Measurements from ENCODE around the gene P2RY2.
"Not testable (repeated sequence)": the region's sequence is repeated elsewhere in the genome, so short reads cannot be mapped to it uniquely, and the experiment has no call there.

The P2RY2 gene

DNA sequence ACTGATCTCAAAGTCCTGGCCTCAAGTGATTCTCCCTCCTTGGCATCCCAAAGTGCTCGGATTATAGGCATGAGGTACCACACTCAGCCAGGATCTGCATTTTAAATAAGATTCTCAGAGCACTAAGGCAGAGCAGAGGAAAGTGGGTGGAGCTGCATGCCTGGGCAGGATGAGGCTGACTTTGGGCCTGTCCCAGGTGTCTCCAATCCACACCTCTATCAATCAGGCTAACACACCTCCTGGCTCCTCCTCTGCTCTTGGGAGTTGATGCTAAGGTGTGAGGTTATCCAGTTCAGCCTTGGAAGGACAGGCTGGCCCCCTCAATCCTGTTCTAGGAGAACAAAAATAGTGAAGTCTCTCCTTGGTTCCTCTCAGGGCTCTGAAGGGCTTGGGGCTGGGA lies 30.2 kb upstream of the P2RY2 start:
- in situ Hi-C loops (cut with HindIII; ENCODE audit: low sequenced_read_pairs): no loop called here

DNA sequence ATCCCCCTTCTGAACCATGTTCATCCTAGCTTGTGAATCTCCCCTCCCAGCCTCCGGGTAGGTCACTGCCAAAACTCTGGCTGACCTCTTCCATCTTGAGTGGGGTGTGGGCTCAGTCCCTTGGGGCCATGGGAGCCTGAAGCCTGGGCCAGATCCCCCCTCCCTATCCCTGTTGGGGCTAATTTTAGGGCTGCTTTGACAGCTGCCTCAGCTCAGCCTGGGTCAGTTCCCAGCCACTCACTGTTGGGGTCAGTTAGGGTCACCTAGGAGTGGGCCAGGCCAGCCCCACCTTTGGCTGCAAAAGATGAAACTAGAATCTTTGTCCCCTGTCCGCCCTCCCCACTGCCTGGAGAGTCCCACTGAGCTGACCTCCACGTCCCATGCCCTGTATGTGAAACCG lies 29.8 kb upstream of the P2RY2 start:
- in situ Hi-C loops (cut with HindIII; ENCODE audit: low sequenced_read_pairs): no loop called here

DNA sequence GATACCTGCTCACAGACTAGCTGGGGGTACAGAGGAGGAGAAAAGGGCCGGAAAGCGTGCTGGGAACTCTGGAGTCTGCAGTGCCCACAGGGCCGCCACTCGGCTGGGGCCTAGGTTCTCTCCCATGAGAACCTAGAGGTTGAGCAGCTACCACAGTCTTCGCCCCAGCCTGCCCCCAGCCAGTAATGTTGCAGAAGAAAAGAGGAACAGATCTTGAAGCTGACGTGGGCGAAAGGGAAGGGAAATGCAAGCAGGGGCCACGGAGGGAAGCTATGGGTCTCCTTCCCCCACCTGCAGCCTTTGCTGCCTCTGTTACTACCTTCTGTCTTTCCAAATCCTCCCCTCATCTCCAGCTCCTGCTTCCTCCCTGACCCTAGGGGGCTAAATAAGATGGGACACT lies 28.8 kb upstream of the P2RY2 start:
- in situ Hi-C loops (cut with HindIII; ENCODE audit: low sequenced_read_pairs): no loop called here

DNA sequence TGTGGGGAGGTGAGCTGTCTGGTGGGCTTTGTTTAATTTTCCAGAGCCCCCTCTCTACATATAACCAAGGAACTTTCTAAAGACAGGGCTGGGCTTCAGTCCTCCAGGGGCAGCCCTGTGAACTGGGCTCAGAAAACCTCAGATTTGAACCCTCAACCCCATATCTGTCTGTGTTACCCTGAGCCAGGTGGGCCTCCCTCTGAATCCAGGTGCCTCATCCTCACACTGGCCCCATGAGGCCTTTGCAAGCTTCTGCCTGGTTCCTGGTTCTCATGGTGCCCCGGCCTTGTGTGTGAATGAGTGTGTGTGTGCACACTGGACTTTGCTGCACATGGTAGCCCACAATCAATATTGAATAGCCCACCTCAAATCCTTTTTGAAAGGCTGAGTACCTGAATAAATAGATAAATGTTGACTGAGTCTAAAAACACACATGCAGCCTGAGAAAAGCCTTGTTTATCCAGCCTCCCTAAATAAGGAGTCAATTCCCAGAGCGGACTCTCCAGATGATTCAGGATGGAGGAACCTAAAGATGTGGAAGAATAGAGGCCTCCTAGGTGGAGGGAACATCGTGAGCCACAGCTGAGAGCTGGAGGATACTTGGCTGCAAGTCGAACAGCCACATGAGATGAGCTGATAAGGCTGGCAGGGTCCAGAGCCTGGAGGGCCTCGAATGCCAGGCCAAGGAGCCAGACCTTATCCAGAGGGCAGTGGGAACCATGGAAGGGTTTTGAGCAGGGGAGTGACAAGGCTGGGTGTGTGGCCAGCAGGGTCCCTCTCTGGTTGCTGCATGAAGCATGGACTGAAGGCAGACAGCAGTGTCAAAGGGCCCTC lies 28.1 kb upstream of the P2RY2 start:
- in situ Hi-C loops (cut with HindIII; ENCODE audit: low sequenced_read_pairs): loop anchor here (5.0 kb wide), 1 partner anchor 52 kb away; no protein-coding TSS in a partner anchor

DNA sequence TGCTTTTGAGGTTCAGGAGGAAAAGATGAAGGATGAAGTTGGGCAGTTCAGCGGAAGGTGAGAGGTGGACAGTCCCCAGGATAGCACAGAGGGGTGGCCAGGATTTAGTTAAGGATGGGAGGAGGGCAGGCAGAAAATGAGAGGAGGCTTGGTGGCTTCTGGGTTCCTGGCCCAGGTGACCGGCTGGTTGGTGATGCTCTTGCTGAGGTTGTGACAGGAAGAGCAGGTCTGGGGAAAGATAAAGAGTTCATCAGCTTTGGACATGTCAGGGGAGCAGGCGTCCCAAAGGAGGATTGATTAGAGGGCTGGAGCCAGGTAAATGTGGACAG lies 27.6 kb upstream of the P2RY2 start:
- in situ Hi-C loops (cut with HindIII; ENCODE audit: low sequenced_read_pairs): loop anchor here (5.0 kb wide), 1 partner anchor 52 kb away; no protein-coding TSS in a partner anchor

DNA sequence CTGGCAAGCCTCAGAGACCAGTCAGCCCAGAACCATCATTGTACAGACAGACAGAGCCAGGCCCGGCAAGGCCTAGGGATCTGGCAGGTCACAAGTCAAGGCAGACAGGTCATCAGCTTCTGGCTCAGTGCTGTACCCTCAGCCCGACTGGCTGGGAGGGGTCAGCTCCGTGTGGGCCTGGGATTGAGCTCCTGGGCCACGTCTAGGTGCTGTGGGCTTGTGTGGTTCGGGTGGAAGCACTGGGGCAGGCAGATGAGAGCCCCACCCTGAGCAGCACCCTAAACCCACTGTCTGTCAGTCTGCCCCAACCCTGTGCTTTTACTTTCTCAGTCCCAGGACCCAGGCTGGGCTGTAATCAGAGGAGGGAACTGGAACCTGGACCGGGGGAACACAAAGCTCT lies 26.9 kb upstream of the P2RY2 start:
- in situ Hi-C loops (cut with HindIII; ENCODE audit: low sequenced_read_pairs): loop anchor here (5.0 kb wide), 1 partner anchor 51 kb away; no protein-coding TSS in a partner anchor

DNA sequence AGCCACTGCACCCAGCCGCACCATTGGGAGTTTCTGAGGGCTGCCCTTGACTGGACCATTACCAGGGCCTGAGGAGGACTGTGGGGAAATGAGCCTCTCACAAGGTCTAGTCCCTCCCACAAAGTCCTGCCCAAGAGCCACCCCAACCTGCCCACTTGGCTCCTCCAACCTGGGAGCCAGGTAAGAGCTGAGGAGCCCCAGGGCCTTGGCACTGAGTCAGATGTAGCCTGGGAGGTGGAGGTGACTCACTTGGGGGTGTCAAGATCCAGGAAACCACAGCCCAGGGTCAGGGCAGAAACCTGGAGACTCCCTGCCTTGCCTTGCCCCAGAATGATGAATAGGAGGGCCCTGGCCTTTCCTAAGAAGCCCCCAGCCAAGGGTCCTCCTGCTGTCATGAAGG lies 25.8 kb upstream of the P2RY2 start:
- in situ Hi-C loops (cut with HindIII; ENCODE audit: low sequenced_read_pairs): loop anchor here (5.0 kb wide), 1 partner anchor 50 kb away; no protein-coding TSS in a partner anchor

DNA sequence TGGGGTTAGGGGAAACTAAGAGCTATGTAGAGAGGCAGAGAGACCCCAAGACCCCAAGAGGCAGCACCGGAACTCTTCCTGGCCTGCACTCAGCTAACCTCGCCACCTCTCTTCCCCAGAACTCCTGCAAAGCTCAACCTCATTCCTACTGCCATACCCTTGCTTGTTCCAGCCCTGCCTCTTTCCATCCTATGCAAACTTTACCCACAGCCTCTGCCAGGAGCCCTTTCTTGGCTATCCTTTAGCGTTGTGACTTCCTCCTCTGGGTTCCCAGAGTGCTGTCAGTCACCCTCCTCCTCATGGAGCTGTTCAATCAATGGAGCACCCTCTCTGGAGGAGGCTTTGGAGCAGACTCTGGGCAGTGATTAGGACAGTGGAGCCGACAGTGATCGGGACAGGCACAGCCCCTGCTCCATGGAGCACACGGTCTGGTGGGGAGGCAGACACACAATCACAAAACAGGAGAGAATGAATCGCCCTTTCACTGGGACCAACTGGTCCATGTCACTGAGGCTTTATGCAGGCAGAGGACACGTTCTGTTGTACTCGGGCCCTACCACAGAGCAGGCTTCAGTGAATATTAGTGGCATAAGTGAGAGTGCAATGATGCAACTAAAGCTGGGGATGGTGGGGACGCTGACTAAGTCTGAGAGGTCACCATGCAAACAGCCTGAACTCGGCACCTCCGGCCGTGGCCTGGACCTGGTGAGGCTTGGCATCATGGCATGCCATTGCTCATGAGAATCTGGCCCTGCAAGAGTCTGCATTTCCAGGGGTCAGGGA lies 24.6 kb upstream of the P2RY2 start:
- in situ Hi-C loops (cut with HindIII; ENCODE audit: low sequenced_read_pairs): loop anchor here (5.0 kb wide), 1 partner anchor 49 kb away; no protein-coding TSS in a partner anchor

DNA sequence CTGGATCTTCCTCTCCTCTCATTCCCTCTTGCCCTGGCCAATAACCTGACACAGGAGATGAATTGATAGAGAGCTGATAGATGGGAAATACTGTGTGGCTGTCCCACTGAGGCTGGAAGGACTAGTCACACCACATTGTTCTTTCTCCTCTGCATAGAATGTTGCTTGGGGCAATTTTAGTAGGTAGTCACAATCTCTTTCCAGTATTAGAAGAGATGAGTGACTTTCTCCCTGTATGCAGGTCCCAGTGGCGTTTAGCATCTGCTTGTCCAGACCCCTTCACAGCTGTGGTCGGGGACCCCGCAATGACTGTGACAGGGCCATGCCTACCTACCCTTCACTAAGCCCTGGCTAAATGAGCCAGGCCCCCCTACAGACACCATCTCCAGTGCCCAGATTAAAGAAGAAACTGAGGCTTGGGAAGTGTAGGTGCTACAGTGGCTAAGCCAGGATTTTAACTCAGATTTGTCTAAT lies 24.0 kb upstream of the P2RY2 start:
- in situ Hi-C loops (cut with HindIII; ENCODE audit: low sequenced_read_pairs): loop anchor here (5.0 kb wide), 1 partner anchor 48 kb away; no protein-coding TSS in a partner anchor

DNA sequence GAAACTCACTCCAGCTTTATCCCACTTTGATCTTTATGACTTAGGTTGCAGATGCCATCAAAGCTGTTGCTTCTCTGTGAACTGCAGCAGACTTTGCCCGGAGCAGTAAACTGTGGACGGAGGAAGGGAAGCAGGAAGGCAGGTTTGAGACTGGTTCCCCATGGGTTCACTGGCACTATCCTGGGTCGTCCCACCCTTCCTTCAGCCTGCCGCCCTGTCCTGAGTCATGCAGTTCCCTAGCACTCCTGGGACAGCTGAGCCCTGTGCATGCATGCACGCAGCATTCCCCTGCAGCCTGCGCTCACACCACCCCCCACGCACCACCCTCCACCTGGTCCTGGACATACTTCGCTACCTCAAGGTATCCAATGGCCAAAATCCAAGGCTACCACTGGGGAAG lies 23.5 kb upstream of the P2RY2 start:
- in situ Hi-C loops (cut with HindIII; ENCODE audit: low sequenced_read_pairs): loop anchor here (5.0 kb wide), 1 partner anchor 48 kb away; no protein-coding TSS in a partner anchor

DNA sequence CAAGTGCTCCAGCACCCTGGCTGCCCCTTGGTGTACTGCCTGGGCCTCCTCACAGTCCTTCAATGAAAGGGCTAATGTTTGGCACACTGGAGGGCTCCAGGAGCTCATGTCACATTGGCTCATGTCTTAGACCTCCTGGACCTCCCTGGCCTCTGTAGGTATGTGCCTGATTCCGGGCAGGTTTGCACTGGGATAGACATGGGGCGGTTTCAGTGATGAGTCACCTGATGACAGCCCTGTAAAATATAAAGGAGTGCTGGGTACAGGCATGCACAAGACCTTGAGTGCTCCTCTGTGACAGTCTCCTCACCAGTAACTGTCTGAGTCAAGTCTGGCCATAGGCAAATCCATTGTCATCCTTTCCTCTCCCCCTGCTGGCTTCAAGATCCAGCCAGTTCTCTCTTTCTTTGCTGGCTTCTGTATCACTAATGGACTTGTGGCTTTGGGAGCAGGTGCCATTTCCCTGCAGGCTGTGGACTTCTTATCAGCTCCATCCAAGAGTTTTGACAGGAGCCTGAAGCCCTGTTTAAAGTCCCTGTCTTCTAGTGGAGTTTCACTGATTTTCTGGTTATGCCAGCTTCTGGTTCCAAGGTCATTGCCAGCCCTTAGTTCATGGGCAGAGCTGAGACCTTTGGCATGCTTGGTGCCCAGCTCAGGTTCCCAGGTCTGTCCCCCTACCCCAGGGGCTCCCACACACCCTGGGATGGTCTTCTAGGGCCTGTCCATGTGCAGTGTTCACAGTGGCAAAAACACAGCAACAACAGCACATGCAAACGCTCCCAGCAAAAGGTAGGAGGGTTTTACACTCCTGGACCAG lies 22.7 kb upstream of the P2RY2 start:
- in situ Hi-C loops (cut with HindIII; ENCODE audit: low sequenced_read_pairs): no loop called here

DNA sequence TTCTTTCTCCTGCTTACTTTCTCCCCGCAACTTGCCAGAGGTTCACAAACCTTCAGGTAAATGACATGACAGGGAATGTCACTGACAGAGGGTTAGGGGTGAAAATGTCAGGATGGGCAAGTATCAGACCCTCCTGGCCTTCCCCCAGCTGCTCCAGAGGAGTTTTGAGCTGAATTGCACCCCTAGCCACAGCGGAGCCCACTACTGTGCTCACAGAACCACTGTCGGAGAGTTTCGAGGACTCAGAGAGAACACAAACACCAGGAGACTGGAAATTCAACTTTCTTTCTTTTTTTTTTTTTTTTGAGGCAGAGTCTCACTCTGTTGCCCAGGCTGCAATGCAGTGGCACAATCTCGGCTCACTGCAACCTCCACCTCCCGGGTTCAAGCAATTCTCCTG lies 21.5 kb upstream of the P2RY2 start:
- in situ Hi-C loops (cut with HindIII; ENCODE audit: low sequenced_read_pairs): no loop called here

DNA sequence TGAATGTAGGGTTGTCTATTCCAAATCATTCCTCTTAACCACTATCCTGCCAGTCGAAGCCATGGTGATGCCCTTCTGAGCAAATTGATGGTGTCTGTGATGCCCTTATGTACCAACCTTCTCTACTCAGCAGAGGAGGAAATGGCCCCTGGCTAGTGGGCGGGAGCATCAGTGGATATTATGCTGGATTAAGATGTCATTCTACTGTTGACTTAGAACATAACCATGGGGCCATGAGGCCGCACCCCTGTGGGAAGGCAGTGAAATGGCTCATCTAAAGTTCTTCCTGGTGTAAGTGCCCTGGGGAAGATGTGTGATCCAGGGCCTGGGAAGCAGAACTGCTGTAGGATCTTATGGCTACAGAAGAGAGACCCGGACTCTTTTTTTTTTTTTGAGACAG lies 20.7 kb upstream of the P2RY2 start:
- in situ Hi-C loops (cut with HindIII; ENCODE audit: low sequenced_read_pairs): no loop called here

DNA sequence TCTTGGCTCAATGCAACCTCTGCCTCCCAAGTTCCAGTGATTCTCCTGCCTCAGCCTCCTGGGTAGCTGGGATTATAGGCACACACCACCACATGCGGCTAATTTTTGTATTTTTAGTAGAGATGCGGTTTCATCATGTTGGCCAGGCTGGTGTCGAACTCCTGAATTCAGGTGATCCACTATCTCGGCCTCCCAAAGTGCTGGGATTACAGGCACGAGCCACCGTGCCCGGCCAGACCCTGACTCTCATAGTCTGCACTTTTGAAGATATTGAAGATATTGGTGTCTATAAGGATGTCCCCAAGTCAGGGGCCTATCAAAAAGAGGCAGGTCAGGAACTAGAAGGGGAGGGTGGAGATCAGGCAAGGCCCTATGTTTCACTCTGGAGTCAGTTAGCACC lies 20.3 kb upstream of the P2RY2 start:
- in situ Hi-C loops (cut with HindIII; ENCODE audit: low sequenced_read_pairs): not testable (repeated sequence)

DNA sequence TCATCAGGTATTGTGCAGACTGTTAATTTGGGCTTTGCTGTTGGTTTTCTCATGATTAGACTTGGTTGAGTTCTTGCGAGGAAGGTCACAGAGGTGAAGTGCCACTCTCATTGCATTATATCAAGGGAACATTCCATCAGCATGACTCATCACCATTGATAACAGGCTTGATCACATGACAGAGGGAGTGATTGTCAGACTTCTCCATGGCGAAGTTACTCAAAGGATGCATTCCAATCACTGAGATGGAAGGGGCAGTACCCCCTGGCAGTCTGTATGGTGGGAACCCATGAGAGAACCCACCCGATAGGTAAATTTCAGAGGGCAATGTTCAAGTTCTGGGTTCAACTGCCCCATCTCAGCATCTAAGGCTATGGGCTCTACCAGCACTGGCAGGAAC lies 19.4 kb upstream of the P2RY2 start:
- in situ Hi-C loops (cut with HindIII; ENCODE audit: low sequenced_read_pairs): no loop called here

DNA sequence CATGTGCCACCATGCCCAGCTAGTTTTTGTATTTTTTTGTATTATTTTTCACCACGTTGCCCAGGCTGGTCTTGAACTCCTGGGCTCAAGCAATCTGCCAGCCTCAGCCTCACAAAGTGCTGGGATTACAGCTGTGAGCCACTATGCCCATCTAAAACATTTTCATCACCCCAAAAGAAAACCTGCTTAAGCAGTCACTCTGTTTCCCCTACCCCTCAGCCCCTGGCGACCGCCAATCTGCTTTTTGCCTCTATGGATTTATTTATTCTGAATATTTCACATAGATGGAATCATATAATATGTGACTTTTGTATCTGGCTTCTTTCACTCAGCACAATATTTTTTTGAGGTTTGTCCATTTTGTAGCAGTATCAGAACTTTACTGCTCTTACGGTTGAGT lies 18.6 kb upstream of the P2RY2 start:
- in situ Hi-C loops (cut with HindIII; ENCODE audit: low sequenced_read_pairs): no loop called here

DNA sequence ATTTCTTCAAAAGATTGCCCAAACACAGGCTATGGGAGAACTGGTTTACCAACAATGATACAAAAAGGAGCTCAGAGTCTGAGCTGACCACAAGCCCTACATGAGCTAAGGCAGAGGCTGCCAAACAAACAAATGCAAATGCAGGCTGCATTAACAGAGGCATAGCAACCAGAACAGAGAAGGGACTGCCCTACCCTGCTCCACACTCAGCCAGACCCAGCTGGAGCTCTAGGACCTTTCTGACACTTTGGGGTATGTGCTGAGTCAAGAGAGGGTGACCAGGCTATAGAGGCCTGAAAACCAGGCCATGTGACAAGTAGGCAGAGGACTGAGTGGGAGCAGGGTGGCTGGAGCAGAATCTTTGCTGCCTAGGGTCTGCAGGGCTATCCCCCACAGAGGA lies 17.8 kb upstream of the P2RY2 start:
- in situ Hi-C loops (cut with HindIII; ENCODE audit: low sequenced_read_pairs): no loop called here

DNA sequence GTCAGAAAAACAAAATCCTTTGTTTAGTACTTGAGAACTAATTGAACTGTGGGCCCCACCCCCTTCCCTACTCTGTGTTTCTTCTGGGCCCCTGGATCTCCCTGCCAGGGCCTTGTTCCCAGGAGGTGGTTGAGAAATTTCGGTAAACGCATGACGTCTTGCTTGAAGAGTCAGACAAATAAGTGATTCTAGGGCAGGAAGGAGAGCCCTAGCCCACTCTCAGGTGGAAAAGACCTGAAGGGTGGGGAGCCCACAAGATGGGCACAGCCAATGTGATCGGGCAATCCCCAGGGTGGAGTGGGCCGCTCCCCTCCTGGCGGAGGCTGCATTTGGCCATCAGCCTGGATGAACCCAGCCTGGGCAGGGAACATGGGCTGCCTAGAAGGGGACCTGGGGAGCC lies 16.8 kb upstream of the P2RY2 start:
- in situ Hi-C loops (cut with HindIII; ENCODE audit: low sequenced_read_pairs): no loop called here

DNA sequence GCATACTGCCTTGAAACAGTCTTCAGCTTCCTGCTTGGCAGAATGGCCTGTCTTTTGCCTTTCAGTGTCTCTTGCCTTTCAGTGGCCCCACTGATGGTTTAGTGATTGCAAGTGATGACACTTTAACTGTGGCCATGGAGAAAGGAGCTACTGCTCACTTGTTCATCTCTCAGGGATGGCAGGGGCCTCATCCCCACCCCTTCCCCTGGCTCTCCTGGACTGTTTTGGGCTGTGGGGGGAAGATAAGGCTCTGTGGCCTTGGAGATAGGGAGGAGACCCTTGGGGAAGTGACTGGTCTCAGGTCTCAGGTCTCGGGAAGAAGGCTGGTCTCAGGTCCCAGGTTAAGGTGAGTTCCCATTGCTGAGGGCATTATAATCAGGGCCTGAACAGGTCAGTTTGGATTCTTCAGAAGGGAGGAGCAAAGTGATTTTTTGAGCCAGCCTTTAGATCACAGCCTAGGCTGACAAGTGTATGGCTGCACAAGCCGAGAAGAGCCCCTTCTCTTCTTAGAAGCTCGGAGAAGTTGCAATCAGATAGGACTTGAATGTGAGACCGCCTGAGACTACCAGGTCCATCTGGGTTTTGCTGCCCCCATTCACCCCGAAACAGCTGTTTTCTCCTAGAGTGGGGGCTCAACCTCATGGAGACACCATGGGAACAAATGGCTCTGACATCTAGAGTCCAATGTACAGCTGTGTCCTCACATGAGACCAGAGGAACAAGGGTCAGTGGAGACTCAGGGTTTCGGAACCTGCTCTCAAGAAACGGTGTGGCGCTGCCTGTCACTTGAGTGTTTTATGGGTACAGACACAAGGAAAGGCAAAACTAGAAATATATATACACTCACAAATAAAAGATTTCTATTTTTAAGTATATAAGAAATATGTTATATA lies 15.9 kb upstream of the P2RY2 start:
- in situ Hi-C loops (cut with HindIII; ENCODE audit: low sequenced_read_pairs): no loop called here

DNA sequence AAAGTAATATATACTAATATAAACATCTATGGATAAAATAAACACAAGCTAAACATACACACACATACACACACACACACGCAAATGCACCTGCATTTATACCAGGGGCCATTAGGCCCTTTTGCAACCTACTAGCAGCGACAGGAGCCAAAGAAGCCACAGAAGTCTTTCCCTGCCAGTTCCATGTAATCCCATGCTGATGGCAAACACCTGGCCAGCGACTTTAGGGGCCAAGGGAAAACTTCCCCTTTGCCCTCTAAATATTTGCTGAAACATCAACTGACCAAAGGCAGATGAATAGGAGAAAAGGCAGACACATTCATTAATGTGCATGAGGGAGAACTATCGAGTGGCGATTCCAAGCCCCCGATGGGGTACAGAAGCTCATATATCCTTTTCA lies 14.8 kb upstream of the P2RY2 start:
- in situ Hi-C loops (cut with HindIII; ENCODE audit: low sequenced_read_pairs): no loop called here

Measured in DLD1 (cell line).